IMR-90 (cell line): ENCODE measurements around the gene PUS7L. TPM values are rescaled to one million over a fixed set of nuclear protein-coding genes. Genes with fewer than 3 reads are reported as not detected.

Source experiments
- ATAC-seq: fragments of 200-7000 bp; cut with Tn5 transposase; 2 replicates; pipeline ENCODE4 v1.9.1; 2020; ENCODE audit warnings: low read depth, mild to moderate bottlenecking, moderate library complexity
- BruUV-seq: library from RNA; stranded (reverse); fragments of 400-500 nt; replicated peaks from 2 replicates; lab custom pipeline; 2021; lab: Mats Ljungman, UMichigan
- CTCF ChIA-PET: fragments of 300-600 bp; formaldehyde crosslinking; extraction: SDS; loops from one replicate; lab custom pipeline; 2021; ENCODE audit warnings: antibody characterized with exemption; lab: Yijun Ruan, JAX
- POLR2A ChIA-PET: fragments of 300-600 bp; sonication (Branson Sonifier 250); formaldehyde crosslinking; loops from one replicate; lab custom pipeline; 2022; ENCODE audit warnings: antibody characterized with exemption; ENCODE audit not compliant: unreplicated experiment; lab: Charles Lee
- DNase-seq: peaks from one replicate; pipeline ENCODE4 v3.0.0; 2013
- H2AFZ ChIP-seq: replicated peaks from 2 replicates; pipeline ENCODE3; 2013; ENCODE audit warnings: low read length, mild to moderate bottlenecking; ENCODE audit not compliant: poor library complexity
- H2AK5ac ChIP-seq: 2 replicates; pipeline ENCODE4 v1.6.1; 2013; ENCODE audit warnings: low read depth, low read length, inconsistent platforms
- H2AK9ac ChIP-seq: replicated peaks from 2 replicates; pipeline ENCODE3; 2013; ENCODE audit warnings: mild to moderate bottlenecking, low read depth, low read length, moderate library complexity; ENCODE audit not compliant: poor library complexity
- H2BK120ac ChIP-seq: 2 replicates; pipeline ENCODE4 v1.6.1; 2013; ENCODE audit warnings: low read depth, low read length, inconsistent platforms
- H2BK15ac ChIP-seq: 3 replicates; pipeline ENCODE4 v1.6.1; 2013; ENCODE audit warnings: low read depth, low read length, inconsistent platforms
- H2BK20ac ChIP-seq: 2 replicates; pipeline ENCODE4 v1.6.1; 2013; ENCODE audit warnings: low read depth, mild to moderate bottlenecking, inconsistent platforms, low read length, moderate library complexity
- H2BK5ac ChIP-seq: 2 replicates; pipeline ENCODE4 v1.6.1; 2013; ENCODE audit warnings: mild to moderate bottlenecking, low read depth, low read length, inconsistent platforms; ENCODE audit not compliant: poor library complexity, severe bottlenecking
- H3K14ac ChIP-seq: replicated peaks from 2 replicates; pipeline ENCODE4 v1.6.1; 2013; ENCODE audit warnings: low read depth, low read length, inconsistent platforms
- H3K18ac ChIP-seq: 2 replicates; pipeline ENCODE4 v1.6.1; 2013; ENCODE audit warnings: low read depth, low read length, control low read depth
- H3K23ac ChIP-seq: 2 replicates; pipeline ENCODE4 v1.6.1; 2013; ENCODE audit warnings: low read depth, low read length, inconsistent platforms
- H3K27ac ChIP-seq: 2 replicates; pipeline ENCODE4 v1.5.1; 2013; ENCODE audit warnings: mild to moderate bottlenecking, control low read depth, low read length; ENCODE audit not compliant: insufficient read depth
- H3K27me3 ChIP-seq: 2 replicates; pipeline ENCODE4 v1.6.1; 2013; ENCODE audit warnings: low read length; ENCODE audit not compliant: control insufficient read depth, insufficient read depth
- H3K36me3 ChIP-seq: 2 replicates; pipeline ENCODE4 v1.6.1; 2013; ENCODE audit warnings: low read length, mixed read lengths; ENCODE audit not compliant: control insufficient read depth, insufficient read depth
- H3K4ac ChIP-seq: 2 replicates; pipeline ENCODE4 v1.6.1; 2013; ENCODE audit warnings: low read depth, low read length, inconsistent platforms
- H3K4me1 ChIP-seq: 2 replicates; pipeline ENCODE4 v1.6.1; 2013; ENCODE audit warnings: low read length, mixed read lengths; ENCODE audit not compliant: control insufficient read depth, insufficient read depth
- H3K4me2 ChIP-seq: 2 replicates; pipeline ENCODE4 v1.6.1; 2013; ENCODE audit warnings: low read depth, mild to moderate bottlenecking, control low read depth, low read length, moderate library complexity
- H3K4me3 ChIP-seq: 2 replicates; pipeline ENCODE4 v1.5.1; 2013; ENCODE audit warnings: low read depth, mild to moderate bottlenecking, control low read depth, low read length, moderate library complexity; ENCODE audit not compliant: insufficient read depth
- H3K56ac ChIP-seq: 2 replicates; pipeline ENCODE4 v1.6.1; 2013; ENCODE audit warnings: low read length, inconsistent platforms; ENCODE audit not compliant: insufficient read depth; ENCODE audit errors: extremely low read depth
- H3K79me1 ChIP-seq, 2 experiments: 2 replicates each; pipeline ENCODE4 v1.6.1; 2013; ENCODE audit warnings: low read length in 2 of 2, inconsistent platforms in 1 of 2, low read depth in 1 of 2
- H3K9ac ChIP-seq: 2 replicates; pipeline ENCODE4 v1.6.1; 2013; ENCODE audit warnings: low read depth, low read length, control low read depth
- H3K9me1 ChIP-seq: 2 replicates; pipeline ENCODE4 v1.6.1; 2013; ENCODE audit warnings: low read length, inconsistent platforms; ENCODE audit not compliant: insufficient read depth
- H3K9me3 ChIP-seq: 2 replicates; pipeline ENCODE4 v1.6.1; 2013; ENCODE audit warnings: low read length; ENCODE audit not compliant: control insufficient read depth, insufficient read depth
- H4K20me1 ChIP-seq: 2 replicates; pipeline ENCODE4 v1.6.1; 2013; ENCODE audit warnings: low read length, inconsistent platforms; ENCODE audit not compliant: insufficient read depth
- H4K5ac ChIP-seq: 2 replicates; pipeline ENCODE4 v1.6.1; 2013; ENCODE audit warnings: mild to moderate bottlenecking, low read depth, low read length, control low read depth
- H4K8ac ChIP-seq, 2 experiments: 2 replicates each; pipeline ENCODE4 v1.6.1; 2013; ENCODE audit warnings: low read depth in 2 of 2, low read length in 2 of 2, control low read depth in 1 of 2, inconsistent platforms in 1 of 2
- H4K91ac ChIP-seq: 2 replicates; pipeline ENCODE4 v1.6.1; 2013; ENCODE audit warnings: low read depth, low read length, inconsistent platforms; ENCODE audit not compliant: insufficient read depth
- BHLHE40 ChIP-seq: fragments of 150-350 bp; IDR thresholded peaks from 2 replicates; pipeline ENCODE4 v1.6.1; 2016; ENCODE audit warnings: mild to moderate bottlenecking, low read depth, low read length
- CEBPB ChIP-seq: IDR thresholded peaks from 2 replicates; pipeline ENCODE4 v1.6.1; 2012; ENCODE audit warnings: low read depth, low read length, improper control_type of control experiment
- CHD1 ChIP-seq: IDR thresholded peaks from 2 replicates; pipeline ENCODE4 v1.6.1; 2012; ENCODE audit warnings: low read depth, low read length, improper control_type of control experiment
- MAFK ChIP-seq: IDR thresholded peaks from 2 replicates; pipeline ENCODE4 v1.6.1; 2012; ENCODE audit warnings: low read depth, low read length, improper control_type of control experiment
- MXI1 ChIP-seq: IDR thresholded peaks from 2 replicates; pipeline ENCODE4 v1.6.1; 2012; ENCODE audit warnings: low read depth, mild to moderate bottlenecking, low read length, moderate library complexity, borderline replicate concordance
- POLR2A ChIP-seq: IDR thresholded peaks from 2 replicates; pipeline ENCODE4 v1.6.1; 2012; ENCODE audit warnings: mild to moderate bottlenecking, low read depth, low read length
- RAD21 ChIP-seq: IDR thresholded peaks from 2 replicates; pipeline ENCODE4 v1.6.1; 2012; ENCODE audit warnings: low read length, improper control_type of control experiment
- RFX5 ChIP-seq: IDR thresholded peaks from 2 replicates; pipeline ENCODE4 v1.8.0; 2012; ENCODE audit warnings: low read depth, mild to moderate bottlenecking, low read length, moderate library complexity
- SMC3 ChIP-seq: fragments of 150-350 bp; IDR thresholded peaks from 2 replicates; pipeline ENCODE4 v1.6.1; 2016; ENCODE audit warnings: low read depth, mild to moderate bottlenecking, antibody characterized with exemption, low read length, moderate library complexity
- WGBS, 2 experiments: methylation state at CpG; one replicate each; pipeline versions ENCODE4 v1.1.5 to v1.1.7; 2013; ENCODE audit warnings: missing lambda C conversion rate in 2 of 2; ENCODE audit not compliant: insufficient read length in 1 of 2; ENCODE audit errors: extremely low coverage in 2 of 2; 5-methylcytosine and 5-hydroxymethylcytosine counted together
- dilution Hi-C: fragments of 300-500 bp; cut with HindIII; formaldehyde crosslinking; loops from one replicate; pipeline ENCODE4 v1.14.3; 2018; ENCODE audit warnings: low sequenced_read_pairs; ENCODE audit not compliant: unreplicated experiment
- in situ Hi-C: fragments of 300-500 bp; cut with MboI; formaldehyde crosslinking; loops from 3 replicates; pipeline ENCODE4 v1.14.3; 2019; ENCODE audit warnings: low sequenced_read_pairs, inconsistent platforms, mixed read lengths
- intact Hi-C: fragments of 100-400 bp; cut with micrococcal nuclease; formaldehyde crosslinking; loops from 2 replicates; pipeline ENCODE4 v1.10.0; 2022
- polyA plus RNA-seq, 3 experiments: library from polyadenylated mRNA; depleted of rRNA; stranded (reverse); fragments of >200 nt; gene quantifications; 2 replicates each; pipeline ENCODE4 v1.2.3, GENCODE V29; 2012; ENCODE audit warnings: low replicate concordance in 1 of 3
- total RNA-seq: library from RNA; depleted of rRNA; stranded (reverse); fragments of >200 nt; gene quantifications from 2 replicates; pipeline ENCODE4 v1.2.3, GENCODE V29; 2012
- TF ChIP-seq, protein P1 (sequence below): fragments of 150-350 bp; IDR thresholded peaks from 2 replicates; pipeline ENCODE4 v1.6.1; 2016; ENCODE audit warnings: low read depth, mild to moderate bottlenecking, low read length, moderate library complexity, borderline replicate concordance
- TF ChIP-seq, protein P2 (sequence below): conservative IDR thresholded peaks from 2 replicates; pipeline ENCODE4 v1.5.1; 2012; ENCODE audit warnings: mild to moderate bottlenecking, low read depth, low read length, improper control_type of control experiment
- TF ChIP-seq, protein P3 (sequence below): fragments of 150-350 bp; IDR thresholded peaks from 2 replicates; pipeline ENCODE4 v1.6.1; 2017; ENCODE audit warnings: mild to moderate bottlenecking, antibody characterized with exemption, low read length, low read depth

The PUS7L gene
- total and polyA plus RNA-seq, 2 of the 4 experiments (the other 2 are of a cell fraction), result 5.1 to 44.8 TPM

DNA sequence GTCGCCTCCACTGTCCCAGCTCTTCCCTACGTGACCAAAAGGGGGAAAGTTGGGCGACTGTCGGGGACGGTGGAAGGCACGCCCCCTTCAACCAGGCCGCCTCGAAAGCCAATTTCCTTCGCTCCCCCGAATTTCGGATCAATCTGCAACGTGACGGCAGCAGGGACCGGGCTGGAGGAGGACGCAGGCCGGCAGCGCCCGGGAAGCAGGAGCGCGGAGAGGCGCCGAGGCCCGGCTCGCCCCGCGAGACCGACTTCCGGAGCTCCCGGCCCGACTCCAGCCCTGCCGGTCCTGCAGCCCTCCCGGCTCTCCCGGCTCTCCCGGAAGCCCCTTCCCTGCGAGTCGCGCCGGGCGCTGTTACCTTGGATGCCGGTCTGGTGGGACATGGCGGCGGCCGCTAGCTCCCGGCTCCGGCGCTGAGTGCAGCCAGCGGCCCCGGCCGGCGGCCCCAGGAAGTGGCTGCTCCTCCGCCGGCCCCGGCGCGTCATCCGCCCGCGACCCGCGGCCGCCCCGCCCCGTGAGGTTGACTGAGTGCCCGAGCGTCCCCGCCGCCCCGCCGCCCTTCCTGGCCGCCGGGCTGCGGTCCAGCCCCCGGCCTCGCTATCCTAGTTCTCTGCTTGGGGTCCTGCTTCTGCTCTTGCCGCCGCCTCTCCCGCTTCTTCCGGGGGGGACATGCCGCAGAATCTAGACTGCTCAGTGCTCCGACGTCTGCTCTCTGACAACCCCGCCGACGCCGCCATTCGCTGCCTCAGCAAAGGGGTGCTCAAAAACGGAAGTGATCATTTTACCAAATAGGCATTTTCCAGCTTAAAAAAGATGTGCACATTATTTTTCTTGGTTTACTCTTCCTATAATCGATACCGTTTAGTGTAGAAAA is 47.5 kb upstream of the PUS7L start, which contains the start of gene TWF1:
TSS of gene TWF1 (minus strand) at position 458 of the 877 bp plus-strand sequence. CDS start at position 386, 72 bp downstream.
- H3K79me1 ChIP-seq, result peaks cover 0 to 19% of the 10 kb centered on the region in 2 experiments; a peak in 2 of 4 replicates
- intact Hi-C loops, result loop anchor here (2.0 kb wide), 2 partner anchors 47 to 77 kb away; partner anchors contain the start of genes IRAK4 and PUS7L
- peak within 1 kb of the TSS; percentile 87 for H3K14ac ChIP-seq
- no peaks in the 10 kb centered on the region for H3K4me1 ChIP-seq
- H2AK9ac ChIP-seq, result peak within 1 kb of the TSS; percentile 85
- no peak within 1 kb of the TSS for H2BK20ac ChIP-seq
- POLR2A ChIA-PET, result interaction anchor here (1.2 kb wide), 1 partner anchor 11 kb away, joined by 4 read pairs; no protein-coding TSS in a partner anchor
- H3K4me2 ChIP-seq, result peak within 1 kb of the TSS; percentile 99
- peak within 1 kb of the TSS; percentile 88 for H4K5ac ChIP-seq
- H4K20me1 ChIP-seq, result no peaks in the 10 kb centered on the region
- ATAC-seq (peak; percentile 98), DNase-seq (peak; percentile 70)
- no TSS peak for BruUV-seq
- peak within 1 kb of the TSS; percentile 89 for H2BK5ac ChIP-seq
- peak within 1 kb of the TSS; percentile 91 for H3K23ac ChIP-seq
- WGBS, 2 experiments, result 2% methylated on average over 30 of the region's 89 CpGs; no CpG with 5 or more reads in 1 of the 2 experiments
- no peaks in the 10 kb centered on the region for H3K36me3 ChIP-seq
- peak within 1 kb of the TSS; percentile 80 for H2AK5ac ChIP-seq
- peak within 1 kb of the TSS; percentile 95 for H3K4ac ChIP-seq
- no peaks in the 10 kb centered on the region for H3K9me3 ChIP-seq
- dilution Hi-C loops, result no loop called here
- H4K91ac ChIP-seq, result peak within 1 kb of the TSS; percentile 86
- peak within 1 kb of the TSS; percentile 84 for H2BK120ac ChIP-seq
- H2BK15ac ChIP-seq, result no peak within 1 kb of the TSS
- peak within 1 kb of the TSS; percentile 89 for H3K9ac ChIP-seq
- peak within 1 kb of the TSS; percentile 89 for H3K4me3 ChIP-seq
- H3K18ac ChIP-seq, result peak within 1 kb of the TSS; percentile 84
- H4K8ac ChIP-seq, result peak within 1 kb of the TSS; percentile 92 to 98
- peak within 1 kb of the TSS; percentile 98 for H2AFZ ChIP-seq
- no peaks in the 10 kb centered on the region for H3K9me1 ChIP-seq
- CTCF ChIA-PET, result interaction anchor here (1.2 to 2.6 kb wide), 3 partner anchors 11 to 77 kb away, joined by 6 to 7 read pairs (median 7); no protein-coding TSS in a partner anchor
- in situ Hi-C loops, result loop anchor here (5.0 kb wide), 1 partner anchor 76 kb away; no protein-coding TSS in a partner anchor
- peak within 1 kb of the TSS; percentile 93 for H3K56ac ChIP-seq
- no peaks in the 10 kb centered on the region; the same call in 1 of the 2 replicates for H3K27me3 ChIP-seq
- H3K27ac ChIP-seq, result peak within 1 kb of the TSS; percentile 91
- TF ChIP-seq, protein P1, sequence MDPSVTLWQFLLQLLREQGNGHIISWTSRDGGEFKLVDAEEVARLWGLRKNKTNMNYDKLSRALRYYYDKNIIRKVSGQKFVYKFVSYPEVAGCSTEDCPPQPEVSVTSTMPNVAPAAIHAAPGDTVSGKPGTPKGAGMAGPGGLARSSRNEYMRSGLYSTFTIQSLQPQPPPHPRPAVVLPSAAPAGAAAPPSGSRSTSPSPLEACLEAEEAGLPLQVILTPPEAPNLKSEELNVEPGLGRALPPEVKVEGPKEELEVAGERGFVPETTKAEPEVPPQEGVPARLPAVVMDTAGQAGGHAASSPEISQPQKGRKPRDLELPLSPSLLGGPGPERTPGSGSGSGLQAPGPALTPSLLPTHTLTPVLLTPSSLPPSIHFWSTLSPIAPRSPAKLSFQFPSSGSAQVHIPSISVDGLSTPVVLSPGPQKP, result no peak
- TF ChIP-seq MXI1 (0 out of 2 replicates have a peak, but pooled peaks have one; percentile 36), CHD1 (no peak), RAD21 (no peak), MAFK (peak; percentile 83), BHLHE40 (no peak), CEBPB (no peak), RFX5 (no peak), POLR2A (peak; percentile 73), SMC3 (peak; percentile 18; the same call in 1 of the 2 replicates)
- TF ChIP-seq, protein P2, sequence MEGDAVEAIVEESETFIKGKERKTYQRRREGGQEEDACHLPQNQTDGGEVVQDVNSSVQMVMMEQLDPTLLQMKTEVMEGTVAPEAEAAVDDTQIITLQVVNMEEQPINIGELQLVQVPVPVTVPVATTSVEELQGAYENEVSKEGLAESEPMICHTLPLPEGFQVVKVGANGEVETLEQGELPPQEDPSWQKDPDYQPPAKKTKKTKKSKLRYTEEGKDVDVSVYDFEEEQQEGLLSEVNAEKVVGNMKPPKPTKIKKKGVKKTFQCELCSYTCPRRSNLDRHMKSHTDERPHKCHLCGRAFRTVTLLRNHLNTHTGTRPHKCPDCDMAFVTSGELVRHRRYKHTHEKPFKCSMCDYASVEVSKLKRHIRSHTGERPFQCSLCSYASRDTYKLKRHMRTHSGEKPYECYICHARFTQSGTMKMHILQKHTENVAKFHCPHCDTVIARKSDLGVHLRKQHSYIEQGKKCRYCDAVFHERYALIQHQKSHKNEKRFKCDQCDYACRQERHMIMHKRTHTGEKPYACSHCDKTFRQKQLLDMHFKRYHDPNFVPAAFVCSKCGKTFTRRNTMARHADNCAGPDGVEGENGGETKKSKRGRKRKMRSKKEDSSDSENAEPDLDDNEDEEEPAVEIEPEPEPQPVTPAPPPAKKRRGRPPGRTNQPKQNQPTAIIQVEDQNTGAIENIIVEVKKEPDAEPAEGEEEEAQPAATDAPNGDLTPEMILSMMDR, result peak; percentile 30
- TF ChIP-seq, protein P3, sequence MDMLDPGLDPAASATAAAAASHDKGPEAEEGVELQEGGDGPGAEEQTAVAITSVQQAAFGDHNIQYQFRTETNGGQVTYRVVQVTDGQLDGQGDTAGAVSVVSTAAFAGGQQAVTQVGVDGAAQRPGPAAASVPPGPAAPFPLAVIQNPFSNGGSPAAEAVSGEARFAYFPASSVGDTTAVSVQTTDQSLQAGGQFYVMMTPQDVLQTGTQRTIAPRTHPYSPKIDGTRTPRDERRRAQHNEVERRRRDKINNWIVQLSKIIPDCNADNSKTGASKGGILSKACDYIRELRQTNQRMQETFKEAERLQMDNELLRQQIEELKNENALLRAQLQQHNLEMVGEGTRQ, result no peak
